ENCODE results near the gene TMEM252. TPM values are rescaled to one million over a fixed set of nuclear protein-coding genes. Genes with fewer than 3 reads are reported as not detected.

The TMEM252 gene
- total and polyA plus RNA-seq, 4 donors = not detected

- 85 to 90% methylated on average over 1 of the region's 1 CpG for WGBS, 2 donors
- peaks cover 0 to 27% (median 16%) of the 10 kb centered on the region in 4 donors for H3K36me3 ChIP-seq (ENCODE audit: control insufficient read depth in 4 of 4, insufficient read depth in 4 of 4, low read length in 4 of 4)
- H3K4me3 ChIP-seq = no peak overlapping the region
- DNase-seq = no peak
- H3K27me3 ChIP-seq (ENCODE audit: control insufficient read depth in 3 of 3, insufficient read depth in 3 of 3, low read length in 2 of 3) = no peaks in the 10 kb centered on the region
- no peak for ATAC-seq (ENCODE audit: insufficient read depth, low FRiP score)
- no peak overlapping the region for H3K9ac ChIP-seq (ENCODE audit: insufficient read depth in 1 of 2, low read length in 2 of 2)
- H3K9me3 ChIP-seq (ENCODE audit: control insufficient read depth in 4 of 4, insufficient read depth in 3 of 4, low read length in 3 of 4) = no peaks in the 10 kb centered on the region
- no peak overlapping the region for H3K27ac ChIP-seq (ENCODE audit: low read depth in 1 of 2, low read length in 1 of 2)
- TF ChIP-seq, protein P1, sequence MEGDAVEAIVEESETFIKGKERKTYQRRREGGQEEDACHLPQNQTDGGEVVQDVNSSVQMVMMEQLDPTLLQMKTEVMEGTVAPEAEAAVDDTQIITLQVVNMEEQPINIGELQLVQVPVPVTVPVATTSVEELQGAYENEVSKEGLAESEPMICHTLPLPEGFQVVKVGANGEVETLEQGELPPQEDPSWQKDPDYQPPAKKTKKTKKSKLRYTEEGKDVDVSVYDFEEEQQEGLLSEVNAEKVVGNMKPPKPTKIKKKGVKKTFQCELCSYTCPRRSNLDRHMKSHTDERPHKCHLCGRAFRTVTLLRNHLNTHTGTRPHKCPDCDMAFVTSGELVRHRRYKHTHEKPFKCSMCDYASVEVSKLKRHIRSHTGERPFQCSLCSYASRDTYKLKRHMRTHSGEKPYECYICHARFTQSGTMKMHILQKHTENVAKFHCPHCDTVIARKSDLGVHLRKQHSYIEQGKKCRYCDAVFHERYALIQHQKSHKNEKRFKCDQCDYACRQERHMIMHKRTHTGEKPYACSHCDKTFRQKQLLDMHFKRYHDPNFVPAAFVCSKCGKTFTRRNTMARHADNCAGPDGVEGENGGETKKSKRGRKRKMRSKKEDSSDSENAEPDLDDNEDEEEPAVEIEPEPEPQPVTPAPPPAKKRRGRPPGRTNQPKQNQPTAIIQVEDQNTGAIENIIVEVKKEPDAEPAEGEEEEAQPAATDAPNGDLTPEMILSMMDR (IDR thresholded peaks at IDR 0.05; ENCODE audit: control extremely low read depth, extremely low read depth) = no peak
- H3K4me1 ChIP-seq (ENCODE audit: control insufficient read depth in 5 of 5, insufficient read depth in 5 of 5, low read length in 5 of 5) = peaks cover 0 to 33% (median 10%) of the 10 kb centered on the region in 5 donors
Measured at GRCh38 chr9:68497629-68498028, 43.1 kb downstream of the TMEM252 start.

- Histone ChIP-seq H3K9ac (ENCODE audit: insufficient read depth in 1 of 2, low read length in 2 of 2) (no peak overlapping the region), H3K36me3 (ENCODE audit: control insufficient read depth in 4 of 4, insufficient read depth in 4 of 4, low read length in 4 of 4) (peaks cover 0 to 23% (median 14%) of the 10 kb centered on the region in 4 donors), H3K27me3 (ENCODE audit: control insufficient read depth in 3 of 3, insufficient read depth in 3 of 3, low read length in 2 of 3) (no peaks in the 10 kb centered on the region), H3K4me1 (ENCODE audit: control insufficient read depth in 5 of 5, insufficient read depth in 5 of 5, low read length in 5 of 5) (peaks cover 0 to 26% (median 13%) of the 10 kb centered on the region in 5 donors), H3K4me3 (no peak overlapping the region), H3K27ac (ENCODE audit: low read depth in 1 of 2, low read length in 1 of 2) (no peak overlapping the region), H3K9me3 (ENCODE audit: control insufficient read depth in 4 of 4, insufficient read depth in 3 of 4, low read length in 3 of 4) (no peaks in the 10 kb centered on the region)
- TF ChIP-seq, protein P1 (IDR thresholded peaks at IDR 0.05; ENCODE audit: control extremely low read depth, extremely low read depth) = no peak
- ATAC-seq (ENCODE audit: insufficient read depth, low FRiP score) (no peak), DNase-seq (no peak)
Measured at GRCh38 chr9:68496356-68496755, 44.3 kb downstream of the TMEM252 start.

GRCh38 chr9:68495247-68495646 is 45.4 kb downstream of the TMEM252 start:
- DNase-seq = no peak

More at GRCh38 chr9:68495247-68495646, 45.4 kb downstream of the TMEM252 start:
- ATAC-seq (ENCODE audit: insufficient read depth, low FRiP score) = no peak
- TF ChIP-seq, protein P1 (IDR thresholded peaks at IDR 0.05; ENCODE audit: control extremely low read depth, extremely low read depth) = no peak
- H3K9me3 ChIP-seq (ENCODE audit: control insufficient read depth in 4 of 4, insufficient read depth in 3 of 4, low read length in 3 of 4) = no peaks in the 10 kb centered on the region
- H3K27ac ChIP-seq (ENCODE audit: low read depth in 1 of 2, low read length in 1 of 2) = no peak overlapping the region
- H3K4me1 ChIP-seq (ENCODE audit: control insufficient read depth in 5 of 5, insufficient read depth in 5 of 5, low read length in 5 of 5) = peaks cover 0 to 26% (median 13%) of the 10 kb centered on the region in 5 donors
- no peak overlapping the region for H3K9ac ChIP-seq (ENCODE audit: insufficient read depth in 1 of 2, low read length in 2 of 2)
- WGBS, 2 donors = 69 to 75% methylated on average over 1 of the region's 1 CpG
- H3K4me3 ChIP-seq = no peak overlapping the region
- no peaks in the 10 kb centered on the region for H3K27me3 ChIP-seq (ENCODE audit: control insufficient read depth in 3 of 3, insufficient read depth in 3 of 3, low read length in 2 of 3)
- peaks cover 0 to 17% (median 10%) of the 10 kb centered on the region in 4 donors for H3K36me3 ChIP-seq (ENCODE audit: control insufficient read depth in 4 of 4, insufficient read depth in 4 of 4, low read length in 4 of 4)
